NCI-H2196 (cell line): Measurements from ENCODE around the gene APP.

Experiments used
- DNase-seq: peaks from one replicate; lab custom pipeline; 2025; ENCODE audit not compliant: unreplicated experiment; lab: John Stamatoyannopoulos, UW

The APP gene

DNA sequence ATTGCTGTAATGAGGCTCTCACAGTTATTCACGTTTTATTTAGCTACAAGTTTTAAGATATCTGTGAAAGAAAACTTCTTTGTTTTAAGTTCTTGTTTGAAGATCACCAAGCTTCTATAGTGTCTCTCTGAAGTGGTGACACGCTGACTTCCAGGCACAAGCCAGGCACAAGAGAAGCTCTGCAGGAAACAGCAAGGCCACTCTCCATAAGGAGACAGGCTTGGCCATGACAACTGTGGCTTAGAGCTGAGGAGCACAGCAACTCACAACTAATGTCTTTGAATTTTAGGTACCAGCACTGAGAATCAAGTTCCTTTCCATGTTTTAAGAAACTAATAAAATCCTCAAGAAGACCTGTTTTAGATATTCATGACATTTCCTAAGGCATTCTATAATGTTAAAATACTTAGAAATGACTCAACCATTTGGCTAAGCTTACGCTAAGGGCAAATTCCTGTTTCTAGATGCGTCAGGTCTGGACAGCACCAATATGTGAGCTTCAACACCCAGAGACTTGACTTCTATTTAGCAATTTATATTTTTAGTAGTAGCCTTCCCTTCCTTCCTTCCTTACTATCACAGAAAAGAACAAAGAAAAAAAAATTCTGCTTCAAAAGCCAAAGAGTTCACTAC lies 40.2 kb downstream of the APP start:
- DNase-seq = no peak

DNA sequence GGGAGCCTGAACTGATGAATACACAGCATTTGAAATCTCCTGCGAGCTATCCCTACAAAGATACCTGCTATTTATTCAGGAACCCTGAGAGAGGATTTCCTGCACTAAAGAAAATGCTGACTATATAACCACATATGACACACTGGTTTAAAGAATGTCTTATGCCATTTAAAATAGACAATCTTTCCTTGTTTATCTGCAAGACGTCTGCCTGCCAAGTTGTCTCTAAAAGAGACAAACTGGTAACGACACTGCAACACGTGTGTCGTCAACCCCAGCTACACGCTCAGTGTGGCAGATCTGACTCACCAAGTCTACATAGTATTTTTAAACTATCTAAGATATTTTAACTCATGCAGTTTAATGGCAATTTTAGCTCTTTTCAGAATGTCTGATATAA lies 42.7 kb downstream of the APP start:
- DNase-seq = no peak

DNA sequence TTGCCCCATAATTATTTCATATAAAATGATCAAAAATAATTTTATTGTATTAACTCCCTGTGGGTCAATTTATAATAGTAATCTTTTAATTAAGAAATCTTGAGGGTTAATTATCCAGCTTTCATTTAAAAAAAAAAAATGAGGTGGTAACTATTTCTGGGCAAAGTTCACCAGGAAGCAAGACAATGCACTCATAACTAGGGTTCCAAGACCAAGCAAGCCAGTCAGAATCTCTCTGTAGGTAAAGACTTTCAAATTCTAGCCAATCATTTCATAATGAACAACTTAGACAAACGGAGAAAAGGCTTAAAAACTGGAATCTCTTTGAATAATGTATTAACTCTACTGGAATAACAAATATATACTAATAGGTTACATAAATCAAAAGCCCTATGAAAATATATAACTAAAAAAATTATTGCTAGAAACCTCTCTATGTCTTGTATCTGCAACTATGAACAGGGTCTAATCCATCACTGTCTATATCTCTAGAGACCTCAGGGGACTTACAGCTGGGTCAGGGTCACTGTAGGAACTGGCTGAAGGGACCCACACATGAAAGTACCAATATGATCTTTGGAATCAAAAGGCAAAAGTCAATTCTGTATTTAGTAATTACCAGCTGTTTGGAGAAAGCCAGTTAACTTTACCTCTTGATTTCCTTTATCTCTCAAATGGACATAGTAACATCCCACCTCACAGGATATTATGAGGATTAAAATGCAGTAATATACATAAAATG lies 43.3 kb downstream of the APP start:
- DNase-seq = no peak

DNA sequence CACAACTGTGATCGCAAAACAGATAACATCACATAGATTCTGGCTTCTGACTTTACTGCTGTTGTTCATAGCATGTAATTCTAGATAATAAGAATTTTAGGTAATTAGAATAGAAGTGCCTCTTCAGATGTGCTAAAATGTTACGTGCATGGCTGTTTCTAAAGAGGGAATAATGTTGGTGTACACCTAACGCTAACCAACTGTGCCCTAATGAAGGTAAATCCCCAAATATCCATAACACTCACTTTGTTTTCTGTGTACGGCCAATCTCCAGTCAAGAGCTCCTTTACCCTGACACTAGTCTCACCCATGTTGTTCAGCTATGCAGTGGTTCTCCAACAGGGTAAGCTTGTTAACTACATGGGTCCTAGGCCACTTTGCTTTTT lies 44.4 kb downstream of the APP start:
- no peak for DNase-seq

DNA sequence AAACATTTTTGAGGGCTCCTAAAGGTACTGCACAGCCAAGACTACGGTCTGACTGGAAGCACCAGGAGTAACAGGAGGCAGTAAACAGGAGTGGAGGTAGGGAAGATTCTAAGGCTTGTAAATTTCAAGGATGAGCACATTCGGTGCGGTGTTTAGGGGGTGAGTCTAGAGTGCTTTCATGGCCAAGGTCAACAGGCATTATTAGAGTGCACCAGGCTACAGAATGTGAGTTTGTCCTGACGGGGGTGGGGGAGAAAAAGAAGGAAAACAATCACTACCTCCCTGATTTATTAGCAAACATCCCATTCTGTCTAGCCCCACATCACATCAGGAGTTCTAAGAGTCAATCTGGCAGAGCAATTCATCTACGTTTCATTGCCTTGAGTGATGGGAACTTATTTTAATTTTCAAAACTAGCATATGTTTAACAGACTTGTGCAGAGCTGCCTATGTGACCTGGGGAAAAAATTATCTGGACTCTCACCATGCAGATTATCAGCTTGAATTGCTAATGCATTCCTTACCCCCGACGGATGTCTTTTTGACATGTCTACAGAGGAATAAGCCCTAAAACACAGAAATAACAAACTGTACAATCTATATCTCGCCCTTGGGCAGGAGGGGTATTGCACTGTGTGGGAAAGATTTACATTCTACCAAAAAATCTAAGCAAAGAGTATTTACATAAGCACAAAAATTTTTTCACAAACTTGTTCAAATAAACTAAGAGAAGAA lies 45.0 kb downstream of the APP start:
- no peak for DNase-seq

DNA sequence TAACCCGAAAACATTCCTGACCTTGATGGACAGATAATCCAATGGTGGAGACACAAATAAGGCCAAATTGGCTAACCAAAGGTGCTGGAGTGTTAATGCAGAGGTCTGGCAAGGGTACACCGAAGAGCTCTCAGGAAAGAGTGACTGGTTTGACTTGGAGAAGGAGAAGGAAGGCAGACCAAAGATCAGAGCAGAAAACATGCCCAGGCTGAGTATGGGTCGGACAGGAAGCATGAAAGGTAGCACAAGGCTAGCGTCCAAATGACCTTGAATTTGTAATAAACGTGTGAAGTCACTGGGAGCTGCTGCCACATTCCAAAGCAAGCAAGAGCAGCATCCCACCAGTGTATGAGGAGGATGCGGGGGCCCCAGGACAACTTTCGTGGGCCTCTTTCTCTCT lies 45.7 kb downstream of the APP start:
- DNase-seq = no peak

DNA sequence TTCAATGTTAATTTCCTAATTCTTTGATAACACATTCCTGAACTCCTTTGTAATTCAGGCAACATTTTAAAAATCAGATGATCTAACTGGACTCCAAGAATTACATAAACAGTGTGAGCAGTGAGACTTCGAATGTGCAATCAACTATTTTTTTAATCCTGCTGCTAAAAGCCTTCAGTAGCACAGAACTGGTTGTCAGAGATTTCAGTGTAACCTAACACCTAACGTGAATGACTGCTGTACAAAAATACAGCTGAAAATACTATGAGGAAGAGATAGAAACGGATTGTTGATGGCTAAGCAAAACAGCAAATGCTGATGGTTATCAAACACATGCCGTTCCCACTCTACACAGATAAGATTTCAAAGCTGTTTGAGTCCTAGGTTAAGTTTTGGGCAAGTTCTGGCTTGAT lies 46.1 kb downstream of the APP start:
- DNase-seq = peak; percentile 14

DNA sequence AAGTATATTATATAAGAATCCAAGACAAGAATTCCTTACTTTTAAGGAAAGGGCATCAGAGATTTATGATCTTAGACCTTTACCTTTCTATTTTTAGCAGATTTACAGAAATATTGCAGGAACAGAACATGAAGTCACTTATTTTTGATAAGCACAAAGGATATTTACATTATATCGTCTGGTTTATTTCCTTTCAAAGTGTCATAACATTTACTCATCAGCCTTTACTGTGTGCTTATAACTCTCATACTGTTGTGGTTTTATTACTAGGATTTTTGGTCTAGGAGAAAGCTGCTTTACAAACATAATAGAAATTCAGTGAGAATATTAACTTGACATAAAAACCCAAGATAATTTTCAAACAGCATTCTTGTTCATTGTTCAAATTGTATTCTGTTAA lies 47.6 kb downstream of the APP start:
- no peak for DNase-seq

DNA sequence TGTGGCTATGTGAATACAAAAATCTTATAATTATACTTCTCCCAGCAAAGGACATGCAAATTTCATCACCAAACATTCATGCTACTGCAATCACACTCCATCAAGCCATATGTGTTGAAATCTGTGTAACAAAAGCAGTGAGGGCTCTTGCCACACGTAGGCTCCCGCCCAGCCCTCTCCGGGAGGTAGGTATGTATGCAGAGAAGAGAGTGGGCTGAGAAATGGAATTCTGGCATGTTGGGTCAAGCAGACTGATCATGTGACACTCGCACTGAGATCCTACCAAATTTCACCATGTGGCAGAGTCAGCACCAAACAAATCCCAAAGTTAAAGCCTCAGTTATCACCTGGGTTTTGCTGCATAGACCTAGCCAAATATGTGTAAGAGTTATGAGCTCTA lies 49.7 kb downstream of the APP start:
- DNase-seq = no peak

DNA sequence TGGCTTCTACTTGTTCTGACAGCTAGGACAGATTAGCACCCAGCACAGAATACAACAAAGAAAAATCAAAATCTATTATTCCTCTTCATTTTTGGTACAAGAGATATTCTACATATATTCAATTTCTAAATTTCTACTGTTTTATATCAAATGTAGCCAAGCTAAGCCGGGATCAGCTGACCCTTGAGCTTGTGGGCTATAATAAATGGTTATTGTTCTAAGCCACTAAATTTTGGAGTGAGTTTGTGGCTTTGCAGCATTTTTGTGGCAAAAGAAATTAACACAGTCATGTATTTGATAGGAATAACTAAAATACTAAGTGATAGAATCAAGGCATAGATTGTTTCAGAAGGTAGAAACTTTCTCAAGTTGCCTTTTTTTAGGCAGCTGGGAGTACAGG lies 50.7 kb downstream of the APP start:
- no peak for DNase-seq

DNA sequence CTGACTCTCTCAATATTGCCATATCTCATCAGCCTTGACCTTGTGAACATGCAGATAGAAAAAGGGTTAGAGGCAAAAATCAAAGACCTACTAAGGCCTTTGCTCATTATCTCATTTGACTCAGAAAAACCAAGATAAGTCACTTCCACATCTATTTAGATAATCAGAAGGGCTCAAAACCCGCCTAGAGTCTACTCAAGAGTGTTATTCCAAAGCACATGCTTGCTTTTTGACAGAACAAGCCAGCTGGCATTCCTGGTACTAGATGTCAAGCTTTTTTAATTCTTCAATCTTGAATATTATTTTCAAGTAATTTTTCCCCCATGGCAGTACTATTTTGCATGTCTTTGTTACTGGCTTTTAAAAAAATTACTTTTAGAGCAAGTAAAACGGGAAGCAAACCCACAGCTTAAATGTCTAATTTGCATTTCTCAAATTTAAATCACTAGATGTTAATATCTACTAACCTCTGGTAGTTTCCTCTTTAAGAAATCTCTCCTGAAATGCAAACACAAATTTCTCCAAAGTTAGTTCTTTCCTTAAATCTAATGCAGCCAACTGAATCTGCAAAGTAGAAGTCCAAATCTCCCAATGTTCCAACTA lies 51.5 kb downstream of the APP start:
- DNase-seq = no peak

DNA sequence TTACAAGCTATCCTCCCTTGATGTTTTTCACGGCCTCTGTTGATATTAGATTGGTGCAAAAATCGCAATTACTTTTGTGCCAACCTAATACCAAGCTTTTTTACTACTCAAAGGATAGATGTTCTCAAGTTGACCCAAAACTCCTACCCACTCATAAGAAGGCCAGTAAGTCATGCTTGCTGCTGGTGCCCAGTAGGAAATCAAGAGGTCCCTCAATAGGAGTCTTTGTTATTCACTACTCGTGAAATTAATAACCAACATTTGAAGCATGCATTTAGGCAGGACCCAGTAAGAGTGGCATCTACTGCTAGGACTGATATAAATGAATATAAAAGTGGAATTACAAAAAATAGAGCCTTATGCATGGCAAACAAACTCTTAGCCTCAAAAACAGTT lies 52.6 kb downstream of the APP start:
- DNase-seq = no peak

DNA sequence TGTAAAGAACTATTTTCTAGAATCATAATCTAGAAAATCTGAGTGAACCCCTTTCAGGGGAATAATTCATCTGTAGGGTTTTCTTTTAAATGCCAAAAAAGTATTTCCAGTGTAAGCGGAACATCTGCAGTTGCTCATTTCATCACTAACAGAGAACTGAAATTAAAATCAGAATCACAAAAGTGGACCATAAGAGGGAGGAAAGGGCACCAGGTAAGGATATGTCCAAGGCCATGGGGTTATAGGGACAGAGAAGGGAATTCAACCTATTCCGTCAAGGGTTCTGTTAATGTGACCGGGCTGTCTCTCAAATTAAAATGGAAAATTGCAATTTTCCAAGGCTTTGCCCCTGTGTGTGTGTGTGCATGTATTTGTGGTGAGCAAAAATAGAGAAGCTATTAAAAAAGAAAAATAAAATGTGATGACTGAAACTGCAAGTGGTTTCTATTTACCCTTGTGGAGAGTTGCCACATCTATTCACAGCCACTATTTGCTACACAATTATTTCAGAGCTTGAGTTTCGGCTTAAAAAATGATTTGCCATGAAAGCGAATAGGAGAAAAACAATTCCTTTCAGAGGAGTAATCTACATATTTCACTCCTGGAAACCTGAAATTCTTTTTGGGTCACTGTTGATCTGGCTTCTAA lies 53.1 kb downstream of the APP start:
- DNase-seq = peak; percentile 32

DNA sequence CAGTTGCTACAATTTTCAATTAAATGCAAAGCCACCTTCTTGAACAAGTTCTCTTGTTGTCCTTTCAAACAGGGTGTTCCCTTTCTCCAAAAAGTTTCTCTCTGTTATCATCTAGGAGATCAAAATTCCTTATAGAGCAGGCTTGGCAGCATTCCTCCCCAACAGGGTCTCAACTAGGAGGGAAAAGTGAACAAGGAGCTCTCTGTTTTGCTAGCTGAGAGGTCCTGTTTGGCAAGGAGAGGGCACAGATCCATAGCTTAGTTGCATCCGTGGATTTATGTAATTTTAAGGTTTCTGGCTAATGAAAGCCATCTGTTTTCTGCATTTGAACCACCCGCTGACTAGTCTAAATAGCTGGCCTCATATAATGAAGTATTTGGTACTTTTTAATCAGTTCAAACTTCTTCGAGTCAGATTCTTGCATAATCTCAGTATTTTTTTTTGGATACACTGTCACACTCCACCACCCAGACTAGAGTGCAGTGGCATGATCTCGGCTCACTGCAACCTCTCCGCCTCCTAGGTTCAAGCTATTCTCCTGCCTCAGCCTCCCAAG lies 54.0 kb downstream of the APP start:
- DNase-seq = no peak

DNA sequence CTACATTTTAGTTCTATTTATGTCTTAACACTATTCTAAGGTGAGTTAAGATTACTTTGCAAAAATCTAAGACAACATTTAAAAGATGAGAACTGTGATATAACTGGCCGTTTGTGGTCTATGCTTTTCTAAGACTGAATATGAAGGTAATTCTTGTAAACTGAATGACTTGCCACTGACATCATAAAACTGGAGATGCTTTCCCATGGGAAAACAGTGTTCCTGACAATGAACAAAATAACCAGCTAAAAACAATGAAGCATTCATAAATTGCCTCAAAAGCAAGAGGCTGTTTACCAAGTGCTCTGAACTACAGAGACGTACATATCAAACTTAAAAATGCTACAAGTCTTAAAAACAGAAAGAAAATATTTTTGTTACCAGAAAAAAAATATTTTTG lies 54.7 kb downstream of the APP start:
- no peak for DNase-seq

DNA sequence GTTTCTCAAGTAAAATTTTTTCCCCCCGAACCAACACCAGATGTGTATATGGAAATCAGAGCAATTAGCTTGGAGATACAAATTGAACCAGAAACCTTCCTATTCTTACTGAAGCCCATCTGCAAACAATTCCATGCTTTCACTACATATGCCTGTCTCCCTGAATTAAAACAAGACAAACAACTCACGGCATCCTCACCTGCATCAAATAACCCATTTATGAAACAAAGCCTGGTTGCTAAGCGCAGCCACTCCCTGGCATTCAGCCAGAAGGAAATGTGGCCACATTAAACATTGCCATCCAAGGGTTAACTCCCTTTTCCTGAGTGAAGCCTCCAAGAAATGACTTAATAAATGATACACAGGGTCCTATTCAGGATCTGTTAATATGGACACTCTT lies 55.3 kb downstream of the APP start:
- peak; percentile 85 for DNase-seq

DNA sequence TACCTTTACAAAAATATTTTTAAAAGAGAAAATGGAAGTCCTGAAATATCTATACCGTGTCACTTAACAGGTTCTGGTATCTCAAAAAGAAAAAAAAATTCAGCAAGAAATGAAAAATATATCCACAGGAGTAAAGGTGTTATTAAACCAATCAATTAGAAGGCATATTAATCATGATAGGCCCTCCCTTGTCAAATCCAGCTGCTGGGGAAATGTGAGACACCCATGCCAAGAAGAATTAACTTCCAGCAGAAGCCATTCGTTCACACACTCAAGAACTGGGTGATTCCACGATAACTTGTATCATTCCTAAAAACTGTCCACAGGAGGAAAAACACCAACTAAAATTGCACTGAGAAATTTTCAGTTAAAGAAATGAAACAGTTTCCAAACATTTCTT lies 57.6 kb downstream of the APP start:
- DNase-seq = no peak

DNA sequence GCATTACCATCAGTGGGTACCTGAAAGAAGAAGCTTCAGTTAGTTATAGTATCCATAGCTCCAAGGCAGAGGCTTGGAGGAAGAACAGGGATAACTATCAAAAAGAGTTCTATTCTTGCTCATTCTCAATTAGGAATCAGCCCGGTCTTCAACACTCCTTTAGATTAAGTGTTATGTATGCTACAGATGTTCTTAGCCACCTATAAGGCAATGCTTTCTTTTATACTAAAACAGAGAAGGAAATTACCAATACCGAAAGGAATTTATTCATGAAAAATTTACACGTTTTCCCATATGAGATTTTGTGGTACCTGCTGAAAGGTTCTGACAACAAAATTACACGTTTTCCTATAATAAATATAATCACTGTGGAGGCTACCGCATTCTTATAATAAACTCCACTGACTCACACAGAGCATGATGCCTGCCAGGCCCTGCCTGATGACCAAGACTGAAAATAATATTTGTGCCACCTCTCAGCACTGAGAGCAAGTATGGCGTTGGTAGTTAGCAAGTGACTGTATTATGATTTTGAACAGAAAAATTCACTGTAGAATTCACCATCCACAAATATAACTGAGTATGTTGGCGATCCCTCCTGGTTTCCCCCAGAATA lies 58.3 kb downstream of the APP start:
- no peak for DNase-seq

DNA sequence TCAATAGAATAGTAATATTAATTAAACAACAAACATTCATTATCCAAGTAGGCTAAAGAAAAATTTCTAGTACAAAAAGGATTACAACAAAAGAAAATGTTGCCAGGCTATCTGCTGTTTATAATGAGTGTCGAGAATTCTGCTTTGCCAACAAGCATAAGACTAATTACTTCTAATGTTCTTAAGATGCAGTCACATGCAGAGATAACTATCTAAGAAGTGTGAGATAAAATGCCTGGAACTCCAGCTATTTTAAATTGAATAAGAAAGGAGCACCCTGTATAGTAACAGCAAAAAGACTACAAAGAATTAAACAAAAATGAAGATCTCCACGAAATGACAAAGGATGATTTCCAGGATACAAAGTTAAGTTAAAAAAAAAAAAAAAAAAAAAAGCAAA lies 59.9 kb downstream of the APP start:
- no peak for DNase-seq

DNA sequence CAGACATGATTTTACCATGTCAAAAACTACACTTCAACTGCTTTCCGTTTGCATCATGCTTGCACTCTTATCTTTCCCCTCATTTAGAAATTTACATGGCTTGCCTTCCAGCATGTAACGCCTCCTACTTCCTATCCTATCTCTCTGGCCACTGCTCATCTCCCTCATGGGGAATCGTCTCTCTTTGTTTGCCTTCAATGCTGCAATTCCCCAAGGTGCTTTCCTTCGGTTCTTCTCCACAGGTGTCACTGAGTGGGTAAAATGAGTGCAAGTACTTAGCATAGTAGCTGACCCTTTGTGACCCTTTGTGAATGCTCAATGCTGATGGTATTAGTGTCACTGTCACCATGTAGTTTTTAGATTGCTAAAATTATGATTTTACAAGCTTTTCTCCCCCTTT lies 63.1 kb downstream of the APP start:
- no peak for DNase-seq

DNA sequence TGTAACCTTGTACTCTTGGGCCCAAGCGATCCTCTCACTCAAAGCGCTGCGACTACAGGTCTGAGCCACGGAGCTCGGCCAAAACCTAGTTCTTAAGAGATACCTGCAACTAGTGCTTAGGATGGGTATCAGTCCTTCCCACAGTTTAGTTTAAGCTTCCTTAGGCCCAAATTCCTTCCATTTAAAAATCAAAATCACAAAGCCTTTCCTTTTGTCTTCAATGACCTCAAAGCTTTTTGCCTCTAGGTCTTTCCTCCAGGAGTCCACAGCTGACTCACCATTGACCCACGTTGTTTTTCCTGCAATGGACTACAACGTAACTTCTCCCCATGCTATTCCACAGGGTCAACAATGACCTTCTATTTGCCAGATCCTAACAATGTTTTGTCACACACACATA lies 64.0 kb downstream of the APP start:
- DNase-seq = no peak
